ENCODE results near the gene CTAGE1. TPM values are rescaled to one million over a fixed set of nuclear protein-coding genes. Genes with fewer than 3 reads are reported as not detected.

Gene CTAGE1
- total RNA-seq, 2 experiments from 2014 or later: not detected

DNA sequence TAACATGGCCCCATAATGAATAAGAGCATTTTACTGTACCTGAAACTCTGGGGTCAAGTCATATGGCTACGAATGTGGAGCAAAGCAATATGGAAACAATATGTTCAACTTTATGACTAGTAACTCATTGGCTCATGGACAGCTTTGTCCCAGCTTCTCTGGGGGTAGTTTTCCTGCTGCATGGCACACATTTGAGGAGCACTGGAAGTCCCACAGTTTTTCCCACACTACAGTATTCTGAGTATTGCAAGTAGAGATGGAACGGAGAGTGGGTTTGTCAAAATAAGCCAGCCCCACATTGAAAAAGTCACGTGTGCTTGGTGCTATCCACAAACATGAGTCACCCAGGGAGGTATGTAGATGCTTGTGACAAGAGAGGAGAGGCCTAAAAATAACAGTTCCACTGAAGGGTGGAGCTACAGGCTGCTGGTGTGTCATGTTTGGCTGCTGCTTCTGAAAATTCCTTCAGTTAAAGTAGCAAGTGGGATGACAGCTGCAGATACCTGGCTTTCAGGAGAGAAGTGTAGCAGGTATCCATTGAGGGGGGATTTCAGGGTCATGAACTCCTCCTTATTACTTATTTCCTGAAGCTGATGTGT, 48.2 kb upstream of the CTAGE1 start:
- Histone ChIP-seq H3K4me3 (ENCODE audit: low read depth, low read length, poor library complexity, severe bottlenecking) (no peak overlapping the region), H3K36me3 (ENCODE audit: insufficient read depth, low read length) (no peaks in the 10 kb centered on the region), H4K20me1 (ENCODE audit: insufficient read depth, low read length) (no peaks in the 10 kb centered on the region), H3K79me2 (ENCODE audit: insufficient read depth, low read depth, low read length) (no peaks in the 10 kb centered on the region), H2AFZ (ENCODE audit: low read length) (no peak overlapping the region), H3K9me2 (ENCODE audit: insufficient read depth, low read length) (no peaks in the 10 kb centered on the region), H3K4me2 (ENCODE audit: low read length) (no peak overlapping the region), H3K9me3 (ENCODE audit: low read length) (no peaks in the 10 kb centered on the region), H3K4me1 (ENCODE audit: insufficient read depth, low read length, poor library complexity, severe bottlenecking) (no peaks in the 10 kb centered on the region), H3K27ac (ENCODE audit: low read depth, low read length, poor library complexity, severe bottlenecking) (no peak overlapping the region)
- ChIA-PET POLR2A (no interaction called here), CTCF (ENCODE audit: unreplicated experiment) (no interaction called here)
- no peak for TF ChIP-seq CTCF (conservative IDR thresholded peaks at IDR 0.05; ENCODE audit: low read length)
- no peak for TF ChIP-seq EZH2phosphoT487 (IDR thresholded peaks at IDR 0.05; ENCODE audit: borderline replicate concordance, low read depth, low read length)
- BruUV-seq (replicated peaks): no TSS peak
- no peak for DNase-seq (ENCODE audit: low spot score)
- intact Hi-C loops (cut with micrococcal nuclease; ENCODE audit: unreplicated experiment): no loop called here

DNA sequence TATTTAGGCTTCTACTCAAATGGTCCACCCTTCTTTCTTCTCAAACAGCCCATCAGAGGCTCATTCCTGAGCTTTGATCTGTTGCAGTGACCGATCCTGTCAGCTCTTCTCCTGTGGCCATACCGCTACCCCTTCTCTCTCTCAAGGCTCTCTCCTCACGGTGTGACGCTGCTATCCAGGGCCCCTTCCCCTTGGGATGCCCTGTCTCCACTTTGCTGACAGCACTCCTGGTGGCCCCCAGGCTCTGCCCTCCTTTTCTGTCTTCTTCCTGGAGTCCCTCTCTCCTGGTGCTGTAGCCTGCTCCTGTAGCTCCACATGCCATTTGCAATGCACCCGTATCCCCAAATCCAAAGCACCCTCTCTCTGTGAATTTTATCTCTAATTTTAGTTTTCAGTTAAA, 45.4 kb upstream of the CTAGE1 start:
- H2AFZ ChIP-seq (ENCODE audit: low read length): no peak overlapping the region

More for the DNA sequence above, 45.4 kb upstream of the CTAGE1 start:
- ChIA-PET CTCF (ENCODE audit: unreplicated experiment) (no interaction called here), POLR2A (interaction anchor here (1.5 kb wide), 1 partner anchor 10 kb away, joined by 3 read pairs; no protein-coding TSS in a partner anchor)
- Histone ChIP-seq H3K4me2 (ENCODE audit: low read length) (no peak overlapping the region), H3K36me3 (ENCODE audit: insufficient read depth, low read length) (no peaks in the 10 kb centered on the region), H3K9me3 (ENCODE audit: low read length) (no peaks in the 10 kb centered on the region), H3K4me1 (ENCODE audit: insufficient read depth, low read length, poor library complexity, severe bottlenecking) (no peaks in the 10 kb centered on the region), H3K9me2 (ENCODE audit: insufficient read depth, low read length) (no peaks in the 10 kb centered on the region), H3K27ac (ENCODE audit: low read depth, low read length, poor library complexity, severe bottlenecking) (no peak overlapping the region), H4K20me1 (ENCODE audit: insufficient read depth, low read length) (no peaks in the 10 kb centered on the region), H3K4me3 (ENCODE audit: low read depth, low read length, poor library complexity, severe bottlenecking) (no peak overlapping the region), H3K79me2 (ENCODE audit: insufficient read depth, low read depth, low read length) (no peaks in the 10 kb centered on the region)
- no peak for DNase-seq (ENCODE audit: low spot score)
- no peak for TF ChIP-seq CTCF (conservative IDR thresholded peaks at IDR 0.05; ENCODE audit: low read length)
- intact Hi-C loops (cut with micrococcal nuclease; ENCODE audit: unreplicated experiment): no loop called here
- no TSS peak for BruUV-seq (replicated peaks)
